ENCODE measurements around the gene TMEM147.

Gene TMEM147

DNA sequence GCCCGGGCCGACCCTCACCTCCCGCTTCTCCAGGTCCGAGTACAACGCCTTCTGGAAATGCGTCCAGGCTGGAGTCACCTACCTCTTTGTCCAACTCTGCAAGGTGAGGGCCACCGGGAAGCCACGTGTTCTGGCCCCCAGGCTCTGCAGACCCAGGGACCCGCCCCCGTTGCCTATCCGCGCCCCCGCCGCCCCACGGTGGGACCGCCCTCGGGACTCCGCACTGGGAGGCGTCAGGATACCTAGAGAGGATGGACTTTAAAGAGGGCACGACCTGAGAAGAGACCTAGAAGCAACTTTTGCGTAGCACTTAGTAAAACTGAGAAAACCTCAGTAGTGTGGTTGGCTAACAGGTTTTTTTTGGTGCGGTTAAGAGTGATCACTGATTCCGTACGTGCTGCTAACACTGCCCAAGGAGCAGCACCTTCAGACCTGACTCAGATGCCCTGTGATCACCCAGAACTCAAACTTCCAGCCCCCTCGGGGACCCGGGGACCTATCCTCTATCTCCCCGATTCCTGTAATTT is 492 bp downstream of the TMEM147 start (continued):
- peak; percentile 90; the same call in 1 of the 2 replicates for TF ChIP-seq ZBTB20 (tag by site-specific recombination; IDR thresholded peaks at IDR 0.05)
- TF ChIP-seq, protein P1, sequence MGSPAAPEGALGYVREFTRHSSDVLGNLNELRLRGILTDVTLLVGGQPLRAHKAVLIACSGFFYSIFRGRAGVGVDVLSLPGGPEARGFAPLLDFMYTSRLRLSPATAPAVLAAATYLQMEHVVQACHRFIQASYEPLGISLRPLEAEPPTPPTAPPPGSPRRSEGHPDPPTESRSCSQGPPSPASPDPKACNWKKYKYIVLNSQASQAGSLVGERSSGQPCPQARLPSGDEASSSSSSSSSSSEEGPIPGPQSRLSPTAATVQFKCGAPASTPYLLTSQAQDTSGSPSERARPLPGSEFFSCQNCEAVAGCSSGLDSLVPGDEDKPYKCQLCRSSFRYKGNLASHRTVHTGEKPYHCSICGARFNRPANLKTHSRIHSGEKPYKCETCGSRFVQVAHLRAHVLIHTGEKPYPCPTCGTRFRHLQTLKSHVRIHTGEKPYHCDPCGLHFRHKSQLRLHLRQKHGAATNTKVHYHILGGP (tag by site-specific recombination; IDR thresholded peaks at IDR 0.05): no peak
- peak; percentile 76 for TF ChIP-seq ZFHX2 (tag by site-specific recombination; conservative IDR thresholded peaks at IDR 0.05)
- no peak for TF ChIP-seq ZNF677 (tag by site-specific recombination; IDR thresholded peaks at IDR 0.05)
- TF ChIP-seq SP2 (tag by site-specific recombination; IDR thresholded peaks at IDR 0.05): peak; percentile 44
- no peak for TF ChIP-seq ZSCAN23 (tag by site-specific recombination; IDR thresholded peaks at IDR 0.05)
- TF ChIP-seq ZNF571 (tag by site-specific recombination; IDR thresholded peaks at IDR 0.05): no peak
- TF ChIP-seq ZNF302 (tag by site-specific recombination; IDR thresholded peaks at IDR 0.05; ENCODE audit: low read depth): no peak
- TF ChIP-seq, protein P2, sequence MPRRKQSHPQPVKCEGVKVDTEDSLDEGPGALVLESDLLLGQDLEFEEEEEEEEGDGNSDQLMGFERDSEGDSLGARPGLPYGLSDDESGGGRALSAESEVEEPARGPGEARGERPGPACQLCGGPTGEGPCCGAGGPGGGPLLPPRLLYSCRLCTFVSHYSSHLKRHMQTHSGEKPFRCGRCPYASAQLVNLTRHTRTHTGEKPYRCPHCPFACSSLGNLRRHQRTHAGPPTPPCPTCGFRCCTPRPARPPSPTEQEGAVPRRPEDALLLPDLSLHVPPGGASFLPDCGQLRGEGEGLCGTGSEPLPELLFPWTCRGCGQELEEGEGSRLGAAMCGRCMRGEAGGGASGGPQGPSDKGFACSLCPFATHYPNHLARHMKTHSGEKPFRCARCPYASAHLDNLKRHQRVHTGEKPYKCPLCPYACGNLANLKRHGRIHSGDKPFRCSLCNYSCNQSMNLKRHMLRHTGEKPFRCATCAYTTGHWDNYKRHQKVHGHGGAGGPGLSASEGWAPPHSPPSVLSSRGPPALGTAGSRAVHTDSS (tag by site-specific recombination; IDR thresholded peaks at IDR 0.05): no peak
- TF ChIP-seq ZNF311 (tag by site-specific recombination; IDR thresholded peaks at IDR 0.05; ENCODE audit: borderline replicate concordance): no peak
- TF ChIP-seq ZFP37 (tag by site-specific recombination; IDR thresholded peaks at IDR 0.05): 0 out of 2 replicates have a peak, but pooled peaks have one; percentile 9
- TF ChIP-seq TRIM28 (IDR thresholded peaks at IDR 0.05; ENCODE audit: borderline replicate concordance, low read length): no peak

DNA sequence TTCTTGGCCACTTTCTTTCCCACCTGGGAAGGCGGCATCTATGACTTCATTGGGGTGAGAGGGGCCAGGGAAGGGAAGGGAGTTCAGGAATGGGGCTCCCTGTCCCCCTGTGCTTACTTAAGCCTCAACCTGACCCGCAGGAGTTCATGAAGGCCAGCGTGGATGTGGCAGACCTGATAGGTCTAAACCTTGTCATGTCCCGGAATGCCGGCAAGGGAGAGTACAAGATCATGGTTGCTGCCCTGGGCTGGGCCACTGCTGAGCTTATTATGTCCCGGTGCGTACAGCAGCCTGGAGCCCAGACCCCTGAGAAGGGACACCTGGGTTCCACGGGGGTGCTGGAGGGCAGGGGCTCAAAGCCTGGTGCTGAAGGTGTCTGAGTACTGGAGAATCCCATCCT is 1.1 kb downstream of the TMEM147 start:
- H3K4me3 ChIP-seq (ENCODE audit: low read depth, low read length): no peak overlapping the region; the same call in none of the 2 replicates
- CTCF ChIA-PET: interaction anchor here (0.5 to 3.9 kb wide), 5 partner anchors 11 to 193 kb away, joined by 4 to 53 read pairs (median 25); partner anchors contain the start of gene HAUS5
- H3K27ac ChIP-seq (ENCODE audit: extremely low read depth, low read depth, low read length): peak overlapping the region; percentile 94; the same call in 1 of the 2 replicates
- H3K9me3 ChIP-seq (ENCODE audit: control insufficient read depth, insufficient read depth, low read depth, low read length): no peaks in the 10 kb centered on the region
- POLR2A ChIA-PET: interaction anchor here (0.8 kb wide), 1 partner anchor 9 kb away, joined by 3 read pairs; no protein-coding TSS in a partner anchor
- H3K4me1 ChIP-seq (ENCODE audit: control insufficient read depth, insufficient read depth, low read length): peaks cover 16% of the 10 kb centered on the region
- TF ChIP-seq ZNF677 (tag by site-specific recombination; IDR thresholded peaks at IDR 0.05): no peak
- no peak for TF ChIP-seq ZNF654 (tag by site-specific recombination; IDR thresholded peaks at IDR 0.05; ENCODE audit: low read depth)
- no peak for TF ChIP-seq ZNF169 (tag by site-specific recombination; IDR thresholded peaks at IDR 0.05)
- 0 out of 2 replicates have a peak, but pooled peaks have one; percentile 21 for TF ChIP-seq ZBTB48 (tag by site-specific recombination; IDR thresholded peaks at IDR 0.05)
- TF ChIP-seq ZNF521 (tag by site-specific recombination; IDR thresholded peaks at IDR 0.05): no peak
- peaks cover 37 to 65% of the 10 kb centered on the region in 2 experiments for H3K36me3 ChIP-seq (ENCODE audit: control insufficient read depth in 2 of 2, insufficient read depth in 1 of 2, low read length in 2 of 2)

DNA sequence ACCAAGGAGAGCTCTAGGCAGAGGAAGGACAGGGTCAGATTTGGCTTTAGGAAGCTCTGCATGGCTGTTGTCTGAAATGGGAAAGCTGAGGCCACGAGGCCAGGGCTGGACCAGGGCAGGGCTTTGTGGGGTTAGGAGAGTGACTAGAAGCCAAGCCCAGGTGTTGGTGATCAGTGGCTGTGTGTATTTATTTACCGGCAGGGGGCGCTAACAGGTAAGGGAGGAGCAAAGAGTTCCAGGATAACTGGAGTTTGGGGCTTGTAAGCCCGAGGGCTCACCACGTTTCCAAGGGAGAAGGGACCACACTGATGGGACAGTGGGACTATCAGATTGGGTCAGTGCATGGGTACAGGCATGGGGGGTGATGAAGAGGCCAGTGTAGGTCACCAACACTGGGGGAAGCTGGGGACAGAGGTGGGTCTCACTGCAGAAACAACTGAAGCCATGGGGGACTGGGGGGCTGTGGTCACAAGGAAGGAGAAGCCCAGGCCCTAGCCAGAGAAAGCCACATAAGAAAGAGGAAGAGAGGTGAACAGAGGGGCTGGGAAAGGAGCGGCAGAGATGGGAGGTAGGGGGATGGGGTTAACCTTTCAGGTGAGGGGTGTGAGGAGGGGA is 3.9 kb downstream of the TMEM147 start:
- Histone ChIP-seq H3K4me3 (ENCODE audit: low read depth, low read length) (no peak overlapping the region), H3K9me3 (ENCODE audit: control insufficient read depth, insufficient read depth, low read depth, low read length) (no peaks in the 10 kb centered on the region), H3K36me3 (ENCODE audit: control insufficient read depth in 2 of 2, insufficient read depth in 1 of 2, low read length in 2 of 2) (peaks cover 21 to 37% of the 10 kb centered on the region in 2 experiments; a peak in 2 of 3 replicates), H3K4me1 (ENCODE audit: control insufficient read depth, insufficient read depth, low read length) (peaks cover 12% of the 10 kb centered on the region), H3K27ac (ENCODE audit: extremely low read depth, low read depth, low read length) (no peak overlapping the region)
- ChIA-PET CTCF (interaction anchor here (0.5 to 3.9 kb wide), 80 partner anchors 8 to 548 kb away, joined by 3 to 53 read pairs (median 5); partner anchors contain the start of genes COX6B1, ETV2, FFAR3 and HAUS5), POLR2A (interaction anchor here (1.9 to 2.5 kb wide), 3 partner anchors 8 to 99 kb away, joined by 7 to 10 read pairs (median 8); partner anchors contain the start of genes COX6B1 and HAUS5)
- TF ChIP-seq ZNF473 (tag by site-specific recombination; IDR thresholded peaks at IDR 0.05) (0 out of 2 replicates have a peak, but pooled peaks have one; percentile 33), ZNF654 (tag by site-specific recombination; IDR thresholded peaks at IDR 0.05; ENCODE audit: low read depth) (peak; percentile 82), SCRT2 (tag by site-specific recombination; IDR thresholded peaks at IDR 0.05) (no peak), GLIS1 (tag by site-specific recombination; IDR thresholded peaks at IDR 0.05) (no peak), ZNF549 (tag by site-specific recombination; IDR thresholded peaks at IDR 0.05) (no peak), ZBTB48 (tag by site-specific recombination; IDR thresholded peaks at IDR 0.05) (peak; percentile 81), ZNF335 (tag by site-specific recombination; conservative IDR thresholded peaks at IDR 0.05) (0 out of 2 replicates have a peak, but pooled peaks have one; percentile 12), ZBTB17 (tag by site-specific recombination; IDR thresholded peaks at IDR 0.05) (peak; percentile 66; the same call in 1 of the 2 replicates), BCL11B (tag by site-specific recombination; IDR thresholded peaks at IDR 0.05; ENCODE audit: low read depth) (no peak), KLF8 (tag by site-specific recombination; IDR thresholded peaks at IDR 0.05) (peak; percentile 56)
- TF ChIP-seq, protein P3, sequence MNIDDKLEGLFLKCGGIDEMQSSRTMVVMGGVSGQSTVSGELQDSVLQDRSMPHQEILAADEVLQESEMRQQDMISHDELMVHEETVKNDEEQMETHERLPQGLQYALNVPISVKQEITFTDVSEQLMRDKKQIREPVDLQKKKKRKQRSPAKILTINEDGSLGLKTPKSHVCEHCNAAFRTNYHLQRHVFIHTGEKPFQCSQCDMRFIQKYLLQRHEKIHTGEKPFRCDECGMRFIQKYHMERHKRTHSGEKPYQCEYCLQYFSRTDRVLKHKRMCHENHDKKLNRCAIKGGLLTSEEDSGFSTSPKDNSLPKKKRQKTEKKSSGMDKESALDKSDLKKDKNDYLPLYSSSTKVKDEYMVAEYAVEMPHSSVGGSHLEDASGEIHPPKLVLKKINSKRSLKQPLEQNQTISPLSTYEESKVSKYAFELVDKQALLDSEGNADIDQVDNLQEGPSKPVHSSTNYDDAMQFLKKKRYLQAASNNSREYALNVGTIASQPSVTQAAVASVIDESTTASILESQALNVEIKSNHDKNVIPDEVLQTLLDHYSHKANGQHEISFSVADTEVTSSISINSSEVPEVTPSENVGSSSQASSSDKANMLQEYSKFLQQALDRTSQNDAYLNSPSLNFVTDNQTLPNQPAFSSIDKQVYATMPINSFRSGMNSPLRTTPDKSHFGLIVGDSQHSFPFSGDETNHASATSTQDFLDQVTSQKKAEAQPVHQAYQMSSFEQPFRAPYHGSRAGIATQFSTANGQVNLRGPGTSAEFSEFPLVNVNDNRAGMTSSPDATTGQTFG (tag by site-specific recombination; IDR thresholded peaks at IDR 0.05; ENCODE audit: borderline replicate concordance): peak; percentile 49; the same call in 1 of the 2 replicates
- TF ChIP-seq, protein P4, sequence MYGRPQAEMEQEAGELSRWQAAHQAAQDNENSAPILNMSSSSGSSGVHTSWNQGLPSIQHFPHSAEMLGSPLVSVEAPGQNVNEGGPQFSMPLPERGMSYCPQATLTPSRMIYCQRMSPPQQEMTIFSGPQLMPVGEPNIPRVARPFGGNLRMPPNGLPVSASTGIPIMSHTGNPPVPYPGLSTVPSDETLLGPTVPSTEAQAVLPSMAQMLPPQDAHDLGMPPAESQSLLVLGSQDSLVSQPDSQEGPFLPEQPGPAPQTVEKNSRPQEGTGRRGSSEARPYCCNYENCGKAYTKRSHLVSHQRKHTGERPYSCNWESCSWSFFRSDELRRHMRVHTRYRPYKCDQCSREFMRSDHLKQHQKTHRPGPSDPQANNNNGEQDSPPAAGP (tag by site-specific recombination; IDR thresholded peaks at IDR 0.05): 0 out of 2 replicates have a peak, but pooled peaks have one; percentile 17

Data from HEK293 (cell line).